Adrenal gland (tissue), 5 donors: ENCODE data around the gene APP.

Experiments
- POLR2A ChIP-seq, 2 donors: fragments of 450-650 bp; IDR thresholded peaks; one replicate each; pipeline ENCODE4 v1.6.1; 2017; ENCODE audit warnings: antibody characterized with exemption in 2 of 2, mild to moderate bottlenecking in 2 of 2, moderate library complexity in 1 of 2
- TF ChIP-seq, protein P1 (sequence below), 6 experiments: fragments of 450-650 bp in 4 of 6; fragments of 200-600 bp in 2 of 6; sonication (generic) in 1 of 6; IDR thresholded peaks; 1 replicate in 5 of 6; 2 replicates in 1 of 6; pipeline versions ENCODE4 v1.5.1 to v1.8.0; 2016 to 2021; ENCODE audit warnings: antibody characterized with exemption in 6 of 6, mild to moderate bottlenecking in 2 of 6, moderate library complexity in 1 of 6
- donor health status: DM: no; HTN: no; CAD: no.

- TF ChIP-seq, protein P1, sequence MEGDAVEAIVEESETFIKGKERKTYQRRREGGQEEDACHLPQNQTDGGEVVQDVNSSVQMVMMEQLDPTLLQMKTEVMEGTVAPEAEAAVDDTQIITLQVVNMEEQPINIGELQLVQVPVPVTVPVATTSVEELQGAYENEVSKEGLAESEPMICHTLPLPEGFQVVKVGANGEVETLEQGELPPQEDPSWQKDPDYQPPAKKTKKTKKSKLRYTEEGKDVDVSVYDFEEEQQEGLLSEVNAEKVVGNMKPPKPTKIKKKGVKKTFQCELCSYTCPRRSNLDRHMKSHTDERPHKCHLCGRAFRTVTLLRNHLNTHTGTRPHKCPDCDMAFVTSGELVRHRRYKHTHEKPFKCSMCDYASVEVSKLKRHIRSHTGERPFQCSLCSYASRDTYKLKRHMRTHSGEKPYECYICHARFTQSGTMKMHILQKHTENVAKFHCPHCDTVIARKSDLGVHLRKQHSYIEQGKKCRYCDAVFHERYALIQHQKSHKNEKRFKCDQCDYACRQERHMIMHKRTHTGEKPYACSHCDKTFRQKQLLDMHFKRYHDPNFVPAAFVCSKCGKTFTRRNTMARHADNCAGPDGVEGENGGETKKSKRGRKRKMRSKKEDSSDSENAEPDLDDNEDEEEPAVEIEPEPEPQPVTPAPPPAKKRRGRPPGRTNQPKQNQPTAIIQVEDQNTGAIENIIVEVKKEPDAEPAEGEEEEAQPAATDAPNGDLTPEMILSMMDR (IDR thresholded peaks at IDR 0.05), result no peak
- TF ChIP-seq POLR2A (IDR thresholded peaks at IDR 0.05), result no peak
Observed at GRCh38 chr21:26177187-26177586, 6.6 kb upstream of the APP start.
